HepG2 (cell line): ENCODE measurements around the gene SRCAP. TPM values are rescaled to one million over a fixed set of nuclear protein-coding genes. Genes with fewer than 3 reads are reported as not detected.

Source experiments
- CEBPG ChIP-seq: IDR thresholded peaks from 2 replicates; pipeline ENCODE4 v1.6.1; 2016
- CSRNP2 ChIP-seq: sonication (generic); formaldehyde crosslinking; conservative IDR thresholded peaks from 2 replicates; pipeline ENCODE4 v1.8.0; 2022; ENCODE audit warnings: low read depth, missing genetic modification reagents
- FIP1L1 ChIP-seq: fragments of 200-400 bp; formaldehyde crosslinking; IDR thresholded peaks from 2 replicates; pipeline ENCODE4 v1.6.1; 2018; ENCODE audit warnings: low read depth, mild to moderate bottlenecking, low read length, moderate library complexity, borderline replicate concordance; ENCODE audit not compliant: insufficient read depth
- GTF2F1 ChIP-seq: fragments of 150-350 bp; IDR thresholded peaks from 2 replicates; pipeline ENCODE4 v1.6.1; 2014; ENCODE audit warnings: low read length
- HES4 ChIP-seq: sonication (generic); formaldehyde crosslinking; IDR thresholded peaks from 2 replicates; pipeline ENCODE4 v1.9.0; 2021; ENCODE audit warnings: mild to moderate bottlenecking, missing genetic modification reagents, borderline replicate concordance
- MLXIP ChIP-seq: sonication (generic); formaldehyde crosslinking; IDR thresholded peaks from 2 replicates; pipeline ENCODE4 v1.9.0; 2021; ENCODE audit warnings: missing genetic modification reagents, borderline replicate concordance
- MTF2 ChIP-seq: sonication (generic); formaldehyde crosslinking; IDR thresholded peaks from 2 replicates; pipeline ENCODE4 v1.5.0; 2020; ENCODE audit warnings: missing genetic modification reagents, borderline replicate concordance
- MXD1 ChIP-seq: sonication (generic); formaldehyde crosslinking; IDR thresholded peaks from 2 replicates; pipeline ENCODE4 v1.4.0; 2020; ENCODE audit warnings: mild to moderate bottlenecking, missing genetic modification reagents
- NFE2L1 ChIP-seq: sonication (generic); formaldehyde crosslinking; IDR thresholded peaks from 2 replicates; pipeline ENCODE4 v1.4.0; 2020; ENCODE audit warnings: missing genetic modification reagents, mild to moderate bottlenecking, borderline replicate concordance
- PHF8 ChIP-seq: sonication (generic); formaldehyde crosslinking; IDR thresholded peaks from 2 replicates; pipeline ENCODE4 v1.5.0; 2020; ENCODE audit warnings: missing genetic modification reagents
- PRDM10 ChIP-seq: sonication (generic); formaldehyde crosslinking; IDR thresholded peaks from 2 replicates; pipeline ENCODE4 v1.4.0; 2020; ENCODE audit warnings: low read depth, missing genetic modification reagents
- RAD21 ChIP-seq: fragments of 450-650 bp; formaldehyde crosslinking; IDR thresholded peaks from 2 replicates; pipeline ENCODE4 v1.5.0; 2020; ENCODE audit warnings: mild to moderate bottlenecking
- SMAD3 ChIP-seq: sonication (generic); formaldehyde crosslinking; IDR thresholded peaks from 2 replicates; pipeline ENCODE4 v1.4.0; 2020; ENCODE audit warnings: missing genetic modification reagents
- ZFP82 ChIP-seq: sonication (generic); formaldehyde crosslinking; IDR thresholded peaks from 2 replicates; pipeline ENCODE4 v1.5.1; 2020; ENCODE audit warnings: mild to moderate bottlenecking, missing genetic modification reagents, borderline replicate concordance
- ZNF263 ChIP-seq: sonication (generic); formaldehyde crosslinking; IDR thresholded peaks from 2 replicates; pipeline ENCODE4 v1.4.0; 2020; ENCODE audit warnings: missing genetic modification reagents
- ZNF414 ChIP-seq: sonication (generic); formaldehyde crosslinking; IDR thresholded peaks from 2 replicates; pipeline ENCODE4 v1.5.0; 2020; ENCODE audit warnings: missing genetic modification reagents
- ZNF749 ChIP-seq: sonication (generic); formaldehyde crosslinking; IDR thresholded peaks from 2 replicates; pipeline ENCODE4 v1.8.0; 2022; ENCODE audit warnings: mild to moderate bottlenecking, missing genetic modification reagents, moderate library complexity, borderline replicate concordance
- ZNF766 ChIP-seq: sonication (generic); formaldehyde crosslinking; IDR thresholded peaks from 2 replicates; pipeline ENCODE4 v1.5.0; 2020; ENCODE audit warnings: missing genetic modification reagents, borderline replicate concordance
- ZNF839 ChIP-seq: sonication (generic); formaldehyde crosslinking; IDR thresholded peaks from 2 replicates; pipeline ENCODE4 v1.4.0; 2020; ENCODE audit warnings: missing genetic modification reagents, mild to moderate bottlenecking, borderline replicate concordance
- polyA plus RNA-seq, 8 experiments: library from polyadenylated mRNA; depleted of rRNA in 3 of 8; stranded (reverse) in 7 of 8; unstranded in 1 of 8; fragments of >200 nt; fragmentation: Illumina TruSeq in 4 of 8; extraction: Trizol in 4 of 8; gene quantifications; 2 replicates each; pipeline versions ENCODE4 v1.2.1 to v1.2.3, GENCODE V29; 2011 to 2016; ENCODE audit warnings: low read depth in 4 of 8, missing spikeins in 1 of 8, mixed read lengths in 1 of 8; ENCODE audit not compliant: insufficient read depth in 1 of 8
- total RNA-seq, 5 experiments: library from RNA; depleted of rRNA; stranded (reverse); fragments of >200 nt; fragmentation: Illumina TruSeq; extraction: Trizol; gene quantifications; 2 replicates each; pipeline ENCODE4 v1.2.3, GENCODE V29; 2016; ENCODE audit warnings: low read depth in 1 of 5

SRCAP gene
- total and polyA plus RNA-seq, 2 of the 13 experiments (the other 11 are each of a cell fraction or from before 2014, with no cell fraction given): 4.9 to 9.0 TPM

GRCh38 chr16:30657866-30658730 is 40.9 kb upstream of the SRCAP start, which contains the start of gene FBRS (continued):
- TF ChIP-seq MTF2 (CRISPR knock-in tag) (no peak; the same call in 1 of the 2 replicates), ZNF839 (no peak), PHF8 (peak; percentile 55; the same call in 1 of the 2 replicates), CSRNP2 (no peak), ZNF749 (CRISPR knock-in tag) (peak; percentile 62; the same call in 1 of the 2 replicates), NFE2L1 (CRISPR knock-in tag) (no peak), MXD1 (CRISPR knock-in tag) (peak; percentile 81), HES4 (CRISPR knock-in tag) (peak; percentile 76; the same call in 1 of the 2 replicates), SMAD3 (CRISPR knock-in tag) (peak; percentile 8; the same call in 1 of the 2 replicates), ZNF263 (peak; percentile 96), MLXIP (CRISPR knock-in tag) (0 out of 2 replicates have a peak, but pooled peaks have one; percentile 12), CEBPG (CRISPR knock-in tag) (peak; percentile 72), PRDM10 (CRISPR knock-in tag) (no peak), ZNF766 (CRISPR knock-in tag) (peak; percentile 95; the same call in 1 of the 2 replicates), ZNF414 (CRISPR knock-in tag) (no peak), GTF2F1 (no peak), FIP1L1 (no peak; the same call in 1 of the 2 replicates), RAD21 (CRISPR knock-in tag) (peak; percentile 97), ZFP82 (CRISPR knock-in tag) (peak; percentile 58; the same call in 1 of the 2 replicates)
